ENCODE measurements around the gene ZBTB21. TPM values are rescaled to one million over a fixed set of nuclear protein-coding genes. Genes with fewer than 3 reads are reported as not detected.
"Not testable (repeated sequence)": the region's sequence is repeated elsewhere in the genome, so short reads cannot be mapped to it uniquely, and the experiment has no call there.

ZBTB21 gene
- total RNA-seq, 4 donors from 2014 or later, result 2.8 to 29.9 (median 14.4) TPM

DNA sequence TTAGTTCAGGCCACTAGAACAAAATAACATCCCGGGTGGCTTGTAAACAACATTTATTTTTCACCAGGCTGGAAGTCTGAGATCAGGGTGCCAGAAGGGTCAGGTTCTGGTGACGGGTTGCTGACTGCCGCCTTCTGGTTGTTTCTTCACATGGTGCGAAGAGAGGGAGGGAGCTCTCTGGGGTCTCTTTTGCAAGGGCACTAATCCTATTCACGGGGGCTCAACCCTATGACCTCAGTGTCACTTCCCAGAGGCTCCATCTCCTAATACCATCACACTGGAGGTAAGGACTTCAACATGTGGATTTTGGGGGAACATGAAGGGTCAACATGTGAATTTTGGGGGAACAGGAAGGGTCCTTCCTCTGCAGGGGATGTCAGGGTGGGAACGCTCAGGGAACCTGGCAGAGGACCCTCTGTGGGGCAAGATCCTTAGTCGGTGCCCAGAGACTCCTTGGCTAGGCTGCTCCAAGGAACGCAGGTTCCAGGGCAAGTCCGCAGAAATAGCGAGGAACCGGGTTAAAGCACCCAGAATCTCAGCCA is 47.7 kb downstream of the ZBTB21 start:
- no peak for DNase-seq
- Histone ChIP-seq H3K27ac (no peak overlapping the region), H3K9me3 (no peaks in the 10 kb centered on the region), H3K36me3 (no peaks in the 10 kb centered on the region), H3K4me1 (no peaks in the 10 kb centered on the region), H3K4me3 (no peak overlapping the region), H3K27me3 (no peaks in the 10 kb centered on the region)
- TF ChIP-seq, protein P1, sequence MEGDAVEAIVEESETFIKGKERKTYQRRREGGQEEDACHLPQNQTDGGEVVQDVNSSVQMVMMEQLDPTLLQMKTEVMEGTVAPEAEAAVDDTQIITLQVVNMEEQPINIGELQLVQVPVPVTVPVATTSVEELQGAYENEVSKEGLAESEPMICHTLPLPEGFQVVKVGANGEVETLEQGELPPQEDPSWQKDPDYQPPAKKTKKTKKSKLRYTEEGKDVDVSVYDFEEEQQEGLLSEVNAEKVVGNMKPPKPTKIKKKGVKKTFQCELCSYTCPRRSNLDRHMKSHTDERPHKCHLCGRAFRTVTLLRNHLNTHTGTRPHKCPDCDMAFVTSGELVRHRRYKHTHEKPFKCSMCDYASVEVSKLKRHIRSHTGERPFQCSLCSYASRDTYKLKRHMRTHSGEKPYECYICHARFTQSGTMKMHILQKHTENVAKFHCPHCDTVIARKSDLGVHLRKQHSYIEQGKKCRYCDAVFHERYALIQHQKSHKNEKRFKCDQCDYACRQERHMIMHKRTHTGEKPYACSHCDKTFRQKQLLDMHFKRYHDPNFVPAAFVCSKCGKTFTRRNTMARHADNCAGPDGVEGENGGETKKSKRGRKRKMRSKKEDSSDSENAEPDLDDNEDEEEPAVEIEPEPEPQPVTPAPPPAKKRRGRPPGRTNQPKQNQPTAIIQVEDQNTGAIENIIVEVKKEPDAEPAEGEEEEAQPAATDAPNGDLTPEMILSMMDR (IDR thresholded peaks at IDR 0.05), result no peak
- no peak for TF ChIP-seq POLR2A (IDR thresholded peaks at IDR 0.05)
- intact Hi-C loops (cut with DNase I; ENCODE audit: low total_unique reads), result no loop called here

DNA sequence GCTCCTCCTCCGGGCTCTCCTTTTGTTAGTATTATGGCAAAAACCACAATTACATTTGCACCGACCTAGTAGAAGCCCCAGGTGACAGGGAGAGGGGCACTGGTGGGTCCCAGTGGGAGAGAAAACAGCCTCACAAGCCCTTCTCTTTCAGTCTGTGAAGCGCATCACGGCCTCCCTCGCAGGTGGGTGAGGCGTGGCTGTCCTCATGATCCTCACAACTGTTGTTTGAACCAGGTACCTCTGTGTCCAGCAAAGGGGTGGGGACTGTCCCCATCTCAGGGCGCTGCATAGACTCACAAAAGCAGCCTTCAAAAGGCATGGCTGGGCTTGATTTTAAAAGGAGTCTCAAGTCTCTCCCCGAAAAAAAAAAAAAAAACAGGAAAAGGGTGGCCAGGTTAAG is 48.4 kb downstream of the ZBTB21 start:
- TF ChIP-seq POLR2A (IDR thresholded peaks at IDR 0.05), result no peak
- TF ChIP-seq, protein P1 (IDR thresholded peaks at IDR 0.05), result no peak
- intact Hi-C loops (cut with DNase I; ENCODE audit: low total_unique reads), result no loop called here
- Histone ChIP-seq H3K27ac (no peak overlapping the region), H3K4me1 (no peaks in the 10 kb centered on the region), H3K4me3 (no peak overlapping the region), H3K9me3 (no peaks in the 10 kb centered on the region), H3K36me3 (no peaks in the 10 kb centered on the region), H3K27me3 (no peaks in the 10 kb centered on the region)
- DNase-seq, result no peak

GRCh38 chr21:41961282-41961701 is 48.9 kb downstream of the ZBTB21 start:
- H3K27ac ChIP-seq, result no peak overlapping the region
- no peak overlapping the region for H3K4me3 ChIP-seq
- H3K4me1 ChIP-seq, result no peaks in the 10 kb centered on the region
- no peaks in the 10 kb centered on the region for H3K36me3 ChIP-seq
- TF ChIP-seq POLR2A (IDR thresholded peaks at IDR 0.05), result no peak
- TF ChIP-seq, protein P1 (IDR thresholded peaks at IDR 0.05), result no peak
- DNase-seq, result no peak
- intact Hi-C loops (cut with DNase I; ENCODE audit: low total_unique reads), result no loop called here
- H3K27me3 ChIP-seq, result no peaks in the 10 kb centered on the region
- no peaks in the 10 kb centered on the region for H3K9me3 ChIP-seq

GRCh38 chr21:41960386-41960785 is 49.8 kb downstream of the ZBTB21 start:
- Histone ChIP-seq H3K27ac (no peak overlapping the region), H3K4me3 (no peak overlapping the region), H3K4me1 (no peaks in the 10 kb centered on the region), H3K9me3 (no peaks in the 10 kb centered on the region), H3K36me3 (no peaks in the 10 kb centered on the region), H3K27me3 (no peaks in the 10 kb centered on the region)
- no peak for DNase-seq
- intact Hi-C loops (cut with DNase I; ENCODE audit: low total_unique reads), result no loop called here
- TF ChIP-seq POLR2A (IDR thresholded peaks at IDR 0.05), result no peak
- TF ChIP-seq, protein P1 (IDR thresholded peaks at IDR 0.05), result no peak

- not testable (repeated sequence) for H3K27me3 ChIP-seq, H3K4me3 ChIP-seq, H3K4me1 ChIP-seq, H3K9me3 ChIP-seq, DNase-seq, H3K27ac ChIP-seq, H3K36me3 ChIP-seq
- intact Hi-C loops (cut with DNase I; ENCODE audit: low total_unique reads), result loop anchor here (10.0 kb wide), 1 partner anchor 45 kb away; no protein-coding TSS in a partner anchor
These were observed 50.5 kb downstream of the ZBTB21 start for GRCh38 chr21:41959697-41960096.
